CD4-positive, alpha-beta T cell (primary cell): ENCODE data around the gene RTL5. TPM values are rescaled to one million over a fixed set of nuclear protein-coding genes. Genes with fewer than 3 reads are reported as not detected.

Source experiments
- ATAC-seq: fragments of 200-7000 bp; cut with Tn5 transposase; one replicate; pipeline ENCODE4 v1.10.0; 2022; ENCODE audit warnings: mild to moderate bottlenecking; ENCODE audit not compliant: poor library complexity
- CTCF ChIA-PET: fragments of 350-600 bp; sonication (Branson Sonifier 250); formaldehyde crosslinking; loops from one replicate; lab custom pipeline; 2021; ENCODE audit warnings: antibody characterized with exemption, inconsistent platforms; lab: Charles Lee
- POLR2A ChIA-PET: fragments of 350-600 bp; sonication (Branson Sonifier 250); formaldehyde crosslinking; loops from one replicate; lab custom pipeline; 2021; ENCODE audit warnings: antibody characterized with exemption, inconsistent platforms; lab: Charles Lee
- DNase-seq, 14 experiments: peaks; one replicate each; pipeline ENCODE4 v3.0.0-alpha.2; 2013 to 2020; ENCODE audit warnings: mixed read lengths in 2 of 14
- H3K27ac ChIP-seq, 2 donors: one replicate each; pipeline versions ENCODE4 v1.5.1 to v1.7.0; 2013; ENCODE audit warnings: low read length in 2 of 2, low read depth in 1 of 2, mild to moderate bottlenecking in 1 of 2
- H3K27me3 ChIP-seq, 2 experiments: 1 replicate in 1 of 2; 2 replicates in 1 of 2; pipeline versions ENCODE4 v1.6.1 to v1.7.0; 2013; ENCODE audit warnings: low read length in 2 of 2, control low read depth in 1 of 2, mild to moderate bottlenecking in 1 of 2, moderate library complexity in 1 of 2; ENCODE audit not compliant: insufficient read depth in 2 of 2, control insufficient read depth in 1 of 2
- H3K36me3 ChIP-seq: one replicate; pipeline ENCODE4 v1.6.1; 2013; ENCODE audit warnings: low read length, control low read depth; ENCODE audit not compliant: insufficient read depth
- H3K4me1 ChIP-seq: one replicate; pipeline ENCODE4 v1.6.1; 2013; ENCODE audit warnings: low read length, control low read depth; ENCODE audit not compliant: insufficient read depth
- H3K4me3 ChIP-seq: one replicate; pipeline ENCODE4 v1.5.1; 2013; ENCODE audit warnings: mild to moderate bottlenecking, low read length, moderate library complexity
- H3K9me3 ChIP-seq, 2 experiments: 1 replicate in 1 of 2; 2 replicates in 1 of 2; pipeline versions ENCODE4 v1.6.1 to v1.7.0; 2013; ENCODE audit warnings: low read length in 2 of 2, mild to moderate bottlenecking in 2 of 2, control low read depth in 1 of 2, moderate library complexity in 1 of 2; ENCODE audit not compliant: control insufficient read depth in 1 of 2, insufficient read depth in 1 of 2
- H3K27ac Mint-ChIP-seq: one replicate; pipeline ENCODE4 v1.8.0; 2020; ENCODE audit warnings: mixed read lengths
- H3K27me3 Mint-ChIP-seq: one replicate; pipeline ENCODE4 v1.8.0; 2021; ENCODE audit warnings: mixed read lengths
- H3K36me3 Mint-ChIP-seq: one replicate; pipeline ENCODE4 v1.8.0; 2021; ENCODE audit warnings: low read depth, mixed read lengths
- H3K4me1 Mint-ChIP-seq: one replicate; pipeline ENCODE4 v1.8.0; 2021; ENCODE audit warnings: low read depth, mixed read lengths
- H3K4me3 Mint-ChIP-seq: one replicate; pipeline ENCODE4 v1.8.0; 2020; ENCODE audit warnings: mild to moderate bottlenecking, mixed read lengths
- H3K9me3 Mint-ChIP-seq: one replicate; pipeline ENCODE4 v1.8.0; 2020; ENCODE audit warnings: mixed read lengths
- intact Hi-C, 2 experiments: fragments of 100-400 bp; cut with DNase I in 1 of 2; cut with micrococcal nuclease in 1 of 2; formaldehyde crosslinking; loops; one replicate each; pipeline versions ENCODE4 v1.15.1 to v1.9.0; 2023 to 2025; cut with DNase I, micrococcal nuclease
- total RNA-seq, 174 experiments: library from RNA in 2 of 174; stranded (reverse) in 2 of 174; gene quantifications; one replicate each; pipeline ENCODE4 v1.2.3 and lab custom pipeline; 2021 to 2026
- TF ChIP-seq, protein P1 (sequence below): fragments of 200-600 bp; IDR thresholded peaks from one replicate; pipeline ENCODE4 v1.8.0; 2022; ENCODE audit warnings: antibody characterized with exemption, mild to moderate bottlenecking

The RTL5 gene
- total RNA-seq, 2 experiments from 2014 or later = 1.1 to 1.2 TPM

DNA sequence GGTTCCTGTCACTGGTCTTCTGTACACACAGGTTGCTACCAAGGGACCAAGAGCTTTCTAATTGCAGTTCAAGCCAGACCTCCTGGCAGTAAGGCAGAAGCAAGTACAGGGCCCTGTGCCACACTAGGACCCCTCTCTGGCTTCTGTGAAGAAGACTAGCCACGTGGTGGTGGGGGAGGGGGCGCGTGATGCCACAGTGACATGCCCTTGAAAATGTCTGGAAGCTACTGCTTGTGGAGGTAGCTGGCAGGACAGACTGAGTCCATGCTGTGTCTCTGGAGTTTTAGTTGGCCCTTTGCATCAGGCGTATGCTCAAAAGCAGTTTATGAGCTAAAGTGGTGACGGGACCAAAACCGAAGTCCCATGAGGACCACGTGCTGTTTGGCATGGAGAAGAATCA, 50.9 kb downstream of the RTL5 start:
- H3K4me1 Mint-ChIP-seq = peaks cover 9% of the 10 kb centered on the region
- H3K4me3 Mint-ChIP-seq = no peak overlapping the region
- DNase-seq (no peak), ATAC-seq (no peak)
- ChIA-PET CTCF (no interaction called here), POLR2A (no interaction called here)
- peaks cover 18% of the 10 kb centered on the region for H3K4me1 ChIP-seq
- no peaks in the 10 kb centered on the region for H3K9me3 Mint-ChIP-seq
- no peak overlapping the region for H3K27ac Mint-ChIP-seq
- TF ChIP-seq, protein P1, sequence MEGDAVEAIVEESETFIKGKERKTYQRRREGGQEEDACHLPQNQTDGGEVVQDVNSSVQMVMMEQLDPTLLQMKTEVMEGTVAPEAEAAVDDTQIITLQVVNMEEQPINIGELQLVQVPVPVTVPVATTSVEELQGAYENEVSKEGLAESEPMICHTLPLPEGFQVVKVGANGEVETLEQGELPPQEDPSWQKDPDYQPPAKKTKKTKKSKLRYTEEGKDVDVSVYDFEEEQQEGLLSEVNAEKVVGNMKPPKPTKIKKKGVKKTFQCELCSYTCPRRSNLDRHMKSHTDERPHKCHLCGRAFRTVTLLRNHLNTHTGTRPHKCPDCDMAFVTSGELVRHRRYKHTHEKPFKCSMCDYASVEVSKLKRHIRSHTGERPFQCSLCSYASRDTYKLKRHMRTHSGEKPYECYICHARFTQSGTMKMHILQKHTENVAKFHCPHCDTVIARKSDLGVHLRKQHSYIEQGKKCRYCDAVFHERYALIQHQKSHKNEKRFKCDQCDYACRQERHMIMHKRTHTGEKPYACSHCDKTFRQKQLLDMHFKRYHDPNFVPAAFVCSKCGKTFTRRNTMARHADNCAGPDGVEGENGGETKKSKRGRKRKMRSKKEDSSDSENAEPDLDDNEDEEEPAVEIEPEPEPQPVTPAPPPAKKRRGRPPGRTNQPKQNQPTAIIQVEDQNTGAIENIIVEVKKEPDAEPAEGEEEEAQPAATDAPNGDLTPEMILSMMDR = no peak
- no peaks in the 10 kb centered on the region for H3K36me3 Mint-ChIP-seq
- no peak overlapping the region for H3K27ac ChIP-seq
- no peaks in the 10 kb centered on the region for H3K36me3 ChIP-seq
- intact Hi-C loops = no loop called here
- H3K4me3 ChIP-seq = no peak overlapping the region
- no peaks in the 10 kb centered on the region for H3K27me3 ChIP-seq
- H3K9me3 ChIP-seq = no peaks in the 10 kb centered on the region
- H3K27me3 Mint-ChIP-seq = no peaks in the 10 kb centered on the region

DNA sequence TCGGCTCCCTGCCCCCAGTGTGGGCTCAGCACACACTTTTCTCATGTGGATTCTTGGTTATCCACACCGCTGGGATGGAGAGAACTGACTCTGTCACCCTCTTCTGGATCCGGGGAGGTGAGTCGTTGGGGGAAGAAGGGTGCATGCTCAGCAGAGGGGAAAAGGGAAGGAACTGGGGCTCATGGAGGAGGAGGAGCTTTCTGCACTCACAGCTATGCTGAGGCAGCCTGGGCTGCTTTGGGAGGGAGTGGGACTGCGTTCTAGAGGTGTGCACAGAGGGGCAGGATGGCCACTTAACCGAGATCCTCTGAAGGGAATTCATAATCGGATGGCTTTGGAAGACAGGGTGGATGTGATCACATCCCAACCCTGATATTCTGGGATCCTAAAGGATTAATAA, 51.6 kb downstream of the RTL5 start:
- DNase-seq (no peak), ATAC-seq (no peak)
- Mint-ChIP-seq H3K36me3 (no peaks in the 10 kb centered on the region), H3K4me1 (peaks cover 9% of the 10 kb centered on the region), H3K27ac (no peak overlapping the region), H3K9me3 (no peaks in the 10 kb centered on the region), H3K4me3 (no peak overlapping the region), H3K27me3 (no peaks in the 10 kb centered on the region)
- no peaks in the 10 kb centered on the region for H3K27me3 ChIP-seq
- peaks cover 18% of the 10 kb centered on the region for H3K4me1 ChIP-seq
- no peak overlapping the region for H3K4me3 ChIP-seq
- no peaks in the 10 kb centered on the region for H3K36me3 ChIP-seq
- intact Hi-C loops = no loop called here
- no peak overlapping the region for H3K27ac ChIP-seq
- ChIA-PET POLR2A (no interaction called here), CTCF (no interaction called here)
- H3K9me3 ChIP-seq = no peaks in the 10 kb centered on the region
- TF ChIP-seq, protein P1 = no peak

DNA sequence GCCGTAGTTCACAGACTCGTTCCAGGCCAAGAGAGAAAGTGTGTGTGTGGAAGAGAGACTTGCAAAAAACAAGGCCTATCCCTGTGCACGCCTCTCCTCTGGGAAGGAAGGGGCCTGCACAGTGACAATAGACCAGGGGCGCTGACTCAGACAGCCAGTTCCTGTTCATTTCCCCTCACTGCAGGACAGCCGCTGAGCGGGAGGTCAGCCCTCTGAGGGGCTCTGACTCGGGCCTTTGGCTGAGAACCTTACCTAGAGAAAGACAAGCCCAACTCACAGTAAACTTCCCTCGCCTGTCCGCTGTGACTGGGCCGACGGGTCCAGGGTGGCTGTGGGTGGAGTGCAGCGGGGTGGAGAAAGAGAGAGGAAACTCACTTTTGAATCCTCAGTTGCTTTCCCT, 52.1 kb downstream of the RTL5 start:
- Mint-ChIP-seq H3K4me1 (peaks cover 9% of the 10 kb centered on the region), H3K9me3 (no peaks in the 10 kb centered on the region), H3K36me3 (no peaks in the 10 kb centered on the region), H3K27ac (no peak overlapping the region), H3K4me3 (no peak overlapping the region), H3K27me3 (no peaks in the 10 kb centered on the region)
- no peak overlapping the region for H3K27ac ChIP-seq
- H3K4me1 ChIP-seq = peaks cover 18% of the 10 kb centered on the region
- no peaks in the 10 kb centered on the region for H3K27me3 ChIP-seq
- POLR2A ChIA-PET = no interaction called here
- intact Hi-C loops = no loop called here
- DNase-seq (no peak), ATAC-seq (no peak)
- H3K4me3 ChIP-seq = no peak overlapping the region
- CTCF ChIA-PET = no interaction called here
- H3K9me3 ChIP-seq = no peaks in the 10 kb centered on the region
- H3K36me3 ChIP-seq = no peaks in the 10 kb centered on the region
- TF ChIP-seq, protein P1 = no peak
